Muscle of leg (tissue), 16 donors: ENCODE measurements around the gene RCN1. TPM values are rescaled to one million over a fixed set of nuclear protein-coding genes. Genes with fewer than 3 reads are reported as not detected.

Experiments
- DNase-seq: peaks from one replicate; pipeline ENCODE4 v3.0.0; 2013
- H3K27ac ChIP-seq: one replicate; pipeline ENCODE4 v1.5.1; 2013; ENCODE audit warnings: mild to moderate bottlenecking, low read length, control low read depth
- H3K27me3 ChIP-seq: one replicate; pipeline ENCODE4 v1.6.1; 2013; ENCODE audit warnings: low read length; ENCODE audit not compliant: control insufficient read depth, insufficient read depth
- H3K36me3 ChIP-seq: one replicate; pipeline ENCODE4 v1.6.1; 2013; ENCODE audit warnings: low read length; ENCODE audit not compliant: control insufficient read depth, insufficient read depth
- H3K4me1 ChIP-seq: one replicate; pipeline ENCODE4 v1.6.1; 2013; ENCODE audit warnings: low read length; ENCODE audit not compliant: control insufficient read depth, insufficient read depth
- H3K4me3 ChIP-seq: one replicate; pipeline ENCODE4 v1.5.1; 2013; ENCODE audit warnings: low read length, control low read depth
- H3K9me3 ChIP-seq: replicated peaks from 2 replicates; pipeline ENCODE4 v1.6.1; 2013; ENCODE audit warnings: low read depth, low read length; ENCODE audit not compliant: control insufficient read depth
- WGBS: methylation state at CpG from one replicate; pipeline ENCODE4 v1.1.5; 2013; ENCODE audit warnings: missing lambda C conversion rate; ENCODE audit not compliant: insufficient coverage; 5-methylcytosine and 5-hydroxymethylcytosine counted together
- long read RNA-seq, 11 donors: transcript quantifications; one replicate each; lab custom pipeline, GENCODE V29; 2026
- polyA plus RNA-seq, 8 donors: library from polyadenylated mRNA; unstranded; fragments of 120-200 nt; gene quantifications; one replicate each; pipeline versions ENCODE4 v1.2.1 to v1.2.3, GENCODE V29; 2013; ENCODE audit warnings: inconsistent platforms in 1 of 8, low replicate concordance in 1 of 8; ENCODE audit not compliant: insufficient read length in 8 of 8, insufficient read depth in 1 of 8
- total RNA-seq: library from RNA; stranded (reverse); fragments of 120-200 nt; gene quantifications from one replicate; pipeline ENCODE4 v1.2.4, GENCODE V29; 2013

Gene RCN1
- total RNA-seq, result 104 TPM
- polyA plus RNA-seq, result 100 to 1,000 TPM; 129 to 202 (median 148) TPM
- long read RNA-seq, donor 1, transcript RCN1-201 (6 exons, 2,572 nt), result major isoform, 30 of 32 reads
- long read RNA-seq, donor 1, partial matches to known transcripts, result 0 of 32 reads
- long read RNA-seq, donor 1, other reads (novel, unspliced or antisense), result 0 of 32 reads
- long read RNA-seq, donor 2, transcript RCN1-201 (6 exons, 2,572 nt), result major isoform, 8 of 8 reads
- long read RNA-seq, donor 2, partial matches to known transcripts, result 0 of 8 reads
- long read RNA-seq, donor 2, other reads (novel, unspliced or antisense), result 0 of 8 reads
- long read RNA-seq, donor 3, transcript RCN1-201 (6 exons, 2,572 nt), result major isoform, 68 of 71 reads
- long read RNA-seq, donor 3, partial matches to known transcripts, result 0 of 71 reads
- long read RNA-seq, donor 3, other reads (novel, unspliced or antisense), result 0 of 71 reads
- long read RNA-seq, donor 4, transcript RCN1-201 (6 exons, 2,572 nt), result major isoform, 44 of 46 reads
- long read RNA-seq, donor 4, partial matches to known transcripts, result 0 of 46 reads
- long read RNA-seq, donor 4, other reads (novel, unspliced or antisense), result 0 of 46 reads
- long read RNA-seq, donor 5, transcript RCN1-207 (5 exons, 2,416 nt), result minor isoform, 5 of 158 reads
- long read RNA-seq, donor 5, transcript RCN1-201 (6 exons, 2,572 nt), result major isoform, 151 of 158 reads
- long read RNA-seq, donor 5, partial matches to known transcripts, result 0 of 158 reads
- long read RNA-seq, donor 5, other reads (novel, unspliced or antisense), result 0 of 158 reads
- long read RNA-seq, donor 6, transcript RCN1-204 (2 exons, 2,653 nt), result minor isoform, 5 of 91 reads
- long read RNA-seq, donor 6, transcript RCN1-201 (6 exons, 2,572 nt), result major isoform, 76 of 91 reads
- long read RNA-seq, donor 6, partial matches to known transcripts, result 7 of 91 reads
- long read RNA-seq, donor 6, other reads (novel, unspliced or antisense), result 0 of 91 reads
- long read RNA-seq, donor 7, transcript RCN1-204 (2 exons, 2,653 nt), result minor isoform, 5 of 106 reads
- long read RNA-seq, donor 7, transcript RCN1-201 (6 exons, 2,572 nt), result major isoform, 74 of 106 reads
- long read RNA-seq, donor 7, partial matches to known transcripts, result 25 of 106 reads
- long read RNA-seq, donor 7, other reads (novel, unspliced or antisense), result 0 of 106 reads
- long read RNA-seq, donor 8, transcript RCN1-204 (2 exons, 2,653 nt), result minor isoform, 5 of 73 reads
- long read RNA-seq, donor 8, transcript RCN1-201 (6 exons, 2,572 nt), result major isoform, 66 of 73 reads
- long read RNA-seq, donor 8, partial matches to known transcripts, result 0 of 73 reads
- long read RNA-seq, donor 8, other reads (novel, unspliced or antisense), result 0 of 73 reads
- long read RNA-seq, donor 9, transcript RCN1-201 (6 exons, 2,572 nt), result major isoform, 32 of 34 reads
- long read RNA-seq, donor 9, partial matches to known transcripts, result 0 of 34 reads
- long read RNA-seq, donor 9, other reads (novel, unspliced or antisense), result 0 of 34 reads
- long read RNA-seq, donor 10, transcript RCN1-201 (6 exons, 2,572 nt), result major isoform, 92 of 106 reads
- long read RNA-seq, donor 10, transcript RCN1-207 (5 exons, 2,416 nt), result minor isoform, 6 of 106 reads
- long read RNA-seq, donor 10, partial matches to known transcripts, result 5 of 106 reads
- long read RNA-seq, donor 10, other reads (novel, unspliced or antisense), result 0 of 106 reads
- long read RNA-seq, donor 11, transcript RCN1-201 (6 exons, 2,572 nt), result major isoform, 59 of 62 reads
- long read RNA-seq, donor 11, partial matches to known transcripts, result 0 of 62 reads
- long read RNA-seq, donor 11, other reads (novel, unspliced or antisense), result 0 of 62 reads

DNA sequence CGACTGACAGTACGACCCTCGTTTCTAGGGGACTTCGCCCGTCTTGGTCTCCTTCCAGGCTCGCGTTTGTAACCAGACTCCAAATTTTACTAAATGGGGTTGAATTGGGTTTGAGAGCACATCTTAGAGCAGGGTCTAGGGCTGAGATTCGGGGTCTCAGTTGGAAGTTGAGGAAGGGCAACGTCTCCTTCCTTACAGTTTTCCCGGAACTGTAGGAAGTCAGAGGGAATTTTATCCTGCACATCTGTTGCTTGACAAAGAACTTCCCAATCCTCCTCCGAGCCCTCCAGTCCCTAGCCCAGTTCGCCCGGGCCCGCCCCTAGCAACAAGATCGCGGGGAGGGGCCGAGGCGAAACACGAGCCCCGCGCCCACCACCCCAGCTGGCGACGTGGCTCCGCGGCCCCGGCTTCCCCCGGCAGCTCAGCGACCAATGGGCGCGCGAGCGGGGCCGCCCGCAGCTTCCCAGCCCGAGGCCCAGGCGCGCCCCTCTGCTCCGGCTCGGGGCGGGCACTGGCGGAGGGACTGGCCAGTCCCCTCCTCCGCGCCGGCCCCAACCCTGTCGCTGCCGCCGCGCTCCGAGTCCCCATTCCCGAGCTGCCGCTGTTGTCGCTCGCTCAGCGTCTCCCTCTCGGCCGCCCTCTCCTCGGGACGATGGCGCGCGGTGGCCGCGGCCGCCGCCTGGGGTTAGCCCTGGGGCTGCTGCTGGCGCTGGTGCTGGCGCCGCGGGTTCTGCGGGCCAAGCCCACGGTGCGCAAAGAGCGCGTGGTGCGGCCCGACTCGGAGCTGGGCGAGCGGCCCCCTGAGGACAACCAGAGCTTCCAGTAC lies at the start of gene RCN1:
Gene RCN1 (plus strand): TSS at position 530 of the 826 bp plus-strand sequence. CDS start 123 bp downstream, at position 653.
- peaks cover 22% of the 10 kb centered on the region for H3K4me1 ChIP-seq
- no peaks in the 10 kb centered on the region for H3K9me3 ChIP-seq
- peak; percentile 96 for DNase-seq
- 0% methylated on average over 47 of the region's 79 CpGs for WGBS
- H3K4me3 ChIP-seq, result peak within 1 kb of the TSS; percentile 61
- peak within 1 kb of the TSS; percentile 90 for H3K27ac ChIP-seq
- H3K27me3 ChIP-seq, result no peaks in the 10 kb centered on the region
- no peaks in the 10 kb centered on the region for H3K36me3 ChIP-seq

- Histone ChIP-seq H3K36me3 (no peaks in the 10 kb centered on the region), H3K4me3 (no peak overlapping the region), H3K27me3 (no peaks in the 10 kb centered on the region), H3K9me3 (no peaks in the 10 kb centered on the region), H3K27ac (no peak overlapping the region), H3K4me1 (peaks cover 10% of the 10 kb centered on the region)
- no CpG with 5 or more reads among the region's 1 CpG for WGBS
- DNase-seq, result no peak
Measured at GRCh38 chr11:32043737-32044136, 47.1 kb upstream of the RCN1 start.

- WGBS, result 11% methylated on average over 1 of the region's 4 CpGs
- Histone ChIP-seq H3K9me3 (no peaks in the 10 kb centered on the region), H3K4me1 (peaks cover 10% of the 10 kb centered on the region), H3K27ac (no peak overlapping the region), H3K27me3 (no peaks in the 10 kb centered on the region), H3K36me3 (no peaks in the 10 kb centered on the region), H3K4me3 (no peak overlapping the region)
- peak; percentile 47 for DNase-seq
Measured at GRCh38 chr11:32044158-32044863, 46.6 kb upstream of the RCN1 start.

GRCh38 chr11:32045456-32045855 lies 45.4 kb upstream of the RCN1 start:
- Histone ChIP-seq H3K27me3 (no peaks in the 10 kb centered on the region), H3K27ac (no peak overlapping the region), H3K9me3 (no peaks in the 10 kb centered on the region), H3K4me1 (peaks cover 10% of the 10 kb centered on the region), H3K4me3 (no peak overlapping the region), H3K36me3 (no peaks in the 10 kb centered on the region)
- DNase-seq, result no peak

- H3K27ac ChIP-seq, result no peak overlapping the region
- H3K4me1 ChIP-seq, result peaks cover 10% of the 10 kb centered on the region
- WGBS, result 76% methylated on average over 3 of the region's 4 CpGs
- no peaks in the 10 kb centered on the region for H3K9me3 ChIP-seq
- H3K27me3 ChIP-seq, result no peaks in the 10 kb centered on the region
- no peaks in the 10 kb centered on the region for H3K36me3 ChIP-seq
- no peak for DNase-seq
- H3K4me3 ChIP-seq, result no peak overlapping the region
Measured at GRCh38 chr11:32050264-32050663, 40.6 kb upstream of the RCN1 start.

DNA sequence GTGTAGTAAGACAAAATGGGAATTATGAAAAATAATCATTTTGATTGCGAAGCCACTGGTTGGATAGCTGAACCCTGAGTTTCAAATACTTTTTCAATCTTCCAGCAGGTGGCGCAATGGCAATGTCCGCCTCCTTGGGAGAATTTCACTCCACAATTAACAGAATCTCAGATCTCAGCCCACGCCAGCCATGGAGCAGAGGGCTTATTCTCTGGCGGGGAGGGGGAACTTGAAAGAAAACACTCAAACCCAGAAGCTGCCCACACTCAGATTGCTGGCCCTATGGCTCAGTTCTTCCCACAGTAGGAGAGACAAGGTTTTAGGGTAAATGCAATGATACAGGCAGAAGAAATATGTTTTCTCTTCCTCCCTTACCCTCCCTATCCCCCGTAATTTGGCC lies 38.7 kb upstream of the RCN1 start:
- Histone ChIP-seq H3K4me3 (no peak overlapping the region), H3K9me3 (no peaks in the 10 kb centered on the region), H3K27me3 (no peaks in the 10 kb centered on the region), H3K4me1 (peaks cover 10% of the 10 kb centered on the region), H3K27ac (no peak overlapping the region), H3K36me3 (no peaks in the 10 kb centered on the region)
- peak; percentile 66 for DNase-seq
- no CpG with 5 or more reads among the region's 6 CpGs for WGBS

- Histone ChIP-seq H3K4me1 (peaks cover 10% of the 10 kb centered on the region), H3K27me3 (no peaks in the 10 kb centered on the region), H3K9me3 (no peaks in the 10 kb centered on the region), H3K36me3 (no peaks in the 10 kb centered on the region), H3K27ac (no peak overlapping the region), H3K4me3 (no peak overlapping the region)
- peak; percentile 24 for DNase-seq
- WGBS, result no CpG with 5 or more reads among the region's 7 CpGs
Measured at GRCh38 chr11:32053151-32053888, 37.6 kb upstream of the RCN1 start.

DNA sequence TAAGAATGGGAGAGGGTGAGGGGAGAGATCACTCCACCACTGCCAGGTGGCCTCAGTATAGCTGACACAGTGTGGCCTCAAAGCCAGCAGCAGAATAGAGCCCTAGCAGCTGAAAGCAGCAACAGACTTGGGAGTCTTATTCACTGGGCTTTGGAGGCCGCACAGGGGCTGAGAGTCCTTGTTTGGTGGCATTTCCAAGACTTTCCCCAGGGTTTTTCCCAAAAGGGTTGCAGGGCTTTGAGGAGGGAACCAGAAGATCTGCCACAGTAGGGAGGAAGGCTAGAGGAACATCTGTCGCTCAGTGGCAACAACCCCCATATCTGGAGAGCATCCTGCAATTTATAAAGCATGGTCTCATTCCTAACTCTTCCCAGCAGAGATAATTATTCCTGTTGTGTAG lies 35.0 kb upstream of the RCN1 start:
- H3K9me3 ChIP-seq, result no peaks in the 10 kb centered on the region
- DNase-seq, result no peak
- H3K27me3 ChIP-seq, result no peaks in the 10 kb centered on the region
- 100% methylated on average over 1 of the region's 2 CpGs for WGBS
- H3K36me3 ChIP-seq, result no peaks in the 10 kb centered on the region
- H3K4me1 ChIP-seq, result peaks cover 10% of the 10 kb centered on the region
- no peak overlapping the region for H3K4me3 ChIP-seq
- no peak overlapping the region for H3K27ac ChIP-seq
